Measurements from ENCODE around the gene ANXA5.
A peak's percentile ranks its signal among the peaks of the same experiment; 100 is the strongest.
"Not testable (repeated sequence)": the region's sequence is repeated elsewhere in the genome, so short reads cannot be mapped to it uniquely, and the experiment has no call there.

The ANXA5 gene

DNA sequence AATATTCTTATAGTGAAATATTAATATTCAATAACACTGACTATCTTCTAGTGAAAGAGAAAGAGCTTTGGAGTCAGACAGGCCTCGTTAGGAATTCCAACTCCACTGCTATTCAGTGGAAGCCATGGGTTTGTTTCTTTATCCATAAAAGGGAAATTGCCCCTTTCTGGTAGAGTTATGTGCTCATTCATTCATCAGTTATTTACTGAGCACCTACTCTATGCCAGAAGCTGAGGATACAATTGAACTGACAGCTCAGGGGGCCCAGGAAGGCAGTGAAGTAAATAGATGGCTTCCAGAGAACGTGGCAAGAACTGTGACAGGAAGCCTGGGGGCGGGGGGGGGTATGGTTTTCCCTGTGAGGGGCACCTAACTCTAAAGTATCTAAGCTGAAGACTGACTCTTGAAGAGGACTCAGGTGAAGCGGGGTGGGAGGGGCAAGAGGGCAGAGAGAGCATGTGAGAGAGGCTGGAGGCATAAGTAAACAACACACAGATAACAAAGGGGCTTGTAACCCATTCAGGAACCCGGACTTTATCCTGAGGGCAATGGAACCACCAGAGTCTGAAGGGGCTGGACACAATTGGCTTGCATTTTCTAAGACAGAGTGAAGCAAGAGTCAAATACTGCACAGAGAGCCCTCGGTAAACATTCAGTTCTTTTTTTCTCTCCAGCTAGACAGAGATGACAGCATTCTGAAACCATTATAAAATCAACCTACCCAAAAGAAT, 20.3 kb downstream of the ANXA5 start:
- no peak for DNase-seq

DNA sequence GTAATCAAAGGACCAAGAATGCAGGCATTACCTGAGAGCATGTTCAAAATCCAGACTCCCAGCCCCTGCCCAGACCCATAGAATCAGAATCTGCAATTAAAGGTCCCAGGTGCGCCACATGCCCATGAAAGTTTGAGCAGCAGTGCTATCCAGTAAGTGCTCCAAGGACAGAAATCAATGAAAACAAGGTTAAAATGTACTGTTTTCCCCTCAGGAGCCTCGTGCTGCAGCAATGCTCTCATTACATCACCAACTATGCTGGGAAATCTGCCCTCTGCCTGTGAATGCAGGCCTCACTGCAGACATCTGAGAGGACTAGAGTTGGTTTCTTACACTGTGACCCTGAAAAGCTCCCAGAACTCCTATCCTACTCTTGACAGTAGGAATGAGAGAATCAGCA, 21.1 kb downstream of the ANXA5 start:
- DNase-seq: no peak

DNA sequence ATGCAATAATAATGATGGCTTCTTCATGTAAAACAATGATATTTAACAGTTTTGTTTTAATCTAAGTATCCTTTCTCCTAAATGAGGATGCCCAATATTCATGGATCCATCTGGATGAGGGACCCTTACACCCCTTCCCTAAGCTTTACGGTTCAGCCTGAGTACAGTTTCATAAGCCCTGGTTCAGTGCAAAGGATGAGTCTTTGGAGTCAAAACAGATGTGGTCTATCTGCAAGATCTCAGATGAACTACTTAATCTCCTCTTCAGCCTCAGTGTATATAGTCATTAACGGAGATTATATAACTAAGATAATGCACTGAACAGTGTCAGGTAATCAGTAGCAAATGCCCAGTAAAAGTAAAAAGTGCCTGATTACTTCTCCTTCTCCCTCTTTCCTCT, 22.1 kb downstream of the ANXA5 start:
- no peak for DNase-seq

DNA sequence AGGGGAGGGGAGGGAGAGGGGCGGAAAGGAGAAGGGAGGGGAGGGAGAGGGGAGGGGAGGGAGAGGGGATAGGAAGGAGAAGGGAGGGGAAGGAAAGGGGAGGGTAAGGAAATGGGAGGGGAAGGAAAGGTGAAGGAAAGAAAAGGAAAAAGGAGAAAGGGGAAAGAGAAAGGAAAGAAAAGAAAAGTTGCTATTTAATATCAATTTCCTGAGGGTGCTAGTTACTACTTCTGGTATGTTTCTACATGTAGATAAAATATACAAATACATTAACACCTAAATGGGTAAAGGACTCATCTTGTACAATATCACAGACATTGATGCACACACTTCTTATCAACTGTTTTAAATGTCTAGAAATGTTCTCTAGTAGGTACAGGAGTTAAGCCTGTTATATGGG, 22.6 kb downstream of the ANXA5 start:
- no peak for DNase-seq

DNA sequence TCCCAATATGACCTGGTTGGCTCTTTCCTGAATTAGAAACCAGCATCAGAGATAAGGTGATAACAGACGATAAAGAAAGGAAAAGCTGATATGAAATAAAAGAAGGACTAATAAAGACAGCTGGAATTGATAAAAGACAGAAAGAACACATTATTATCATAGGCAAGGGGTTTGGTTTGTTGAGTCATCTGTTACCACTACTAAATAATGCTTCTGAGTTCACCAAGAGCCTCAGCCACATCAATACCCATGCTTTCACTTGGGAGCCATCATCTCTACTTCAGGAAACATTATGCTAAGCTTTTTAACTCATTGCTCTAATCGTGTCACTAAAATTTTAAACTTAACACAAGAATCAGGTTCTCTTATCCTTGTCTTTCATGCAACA, 27.6 kb downstream of the ANXA5 start:
- no peak for DNase-seq

DNA sequence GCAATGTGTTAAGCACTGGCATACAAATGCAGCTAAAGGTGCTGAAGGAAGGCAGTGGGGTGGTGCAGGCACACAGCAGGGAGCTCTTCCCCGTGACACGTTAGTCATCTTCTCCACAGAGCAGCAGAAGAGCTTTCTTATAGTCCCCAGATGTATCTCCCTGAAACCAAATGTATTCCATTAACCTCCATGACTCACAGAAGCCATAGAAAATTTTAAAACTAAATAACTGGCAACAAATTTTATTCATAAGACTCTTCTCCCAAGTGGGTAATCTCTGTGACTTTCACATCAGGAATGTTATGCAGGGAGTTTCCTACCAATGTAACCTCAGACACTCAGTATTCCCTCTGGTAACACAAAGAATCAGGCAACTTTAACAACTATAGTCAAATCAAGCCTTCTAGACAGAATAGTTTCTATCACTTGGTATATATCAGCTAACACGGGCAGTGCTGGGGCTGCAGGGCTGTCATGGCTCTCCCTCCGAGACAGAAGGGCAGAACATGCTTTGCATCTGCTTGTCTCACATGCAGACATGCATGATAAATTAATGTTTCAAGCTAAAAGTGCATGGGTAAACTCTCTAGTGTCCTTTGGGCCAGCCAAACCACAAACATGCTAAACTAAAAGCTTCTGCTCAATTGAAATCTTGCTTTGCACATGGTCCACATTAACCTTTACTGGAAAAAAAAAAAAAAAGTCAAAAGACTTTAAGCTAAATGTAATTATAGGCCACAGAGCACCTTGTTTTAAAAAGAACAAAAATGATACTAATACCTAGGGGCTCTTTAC, 28.2 kb downstream of the ANXA5 start:
- DNase-seq: no peak

DNA sequence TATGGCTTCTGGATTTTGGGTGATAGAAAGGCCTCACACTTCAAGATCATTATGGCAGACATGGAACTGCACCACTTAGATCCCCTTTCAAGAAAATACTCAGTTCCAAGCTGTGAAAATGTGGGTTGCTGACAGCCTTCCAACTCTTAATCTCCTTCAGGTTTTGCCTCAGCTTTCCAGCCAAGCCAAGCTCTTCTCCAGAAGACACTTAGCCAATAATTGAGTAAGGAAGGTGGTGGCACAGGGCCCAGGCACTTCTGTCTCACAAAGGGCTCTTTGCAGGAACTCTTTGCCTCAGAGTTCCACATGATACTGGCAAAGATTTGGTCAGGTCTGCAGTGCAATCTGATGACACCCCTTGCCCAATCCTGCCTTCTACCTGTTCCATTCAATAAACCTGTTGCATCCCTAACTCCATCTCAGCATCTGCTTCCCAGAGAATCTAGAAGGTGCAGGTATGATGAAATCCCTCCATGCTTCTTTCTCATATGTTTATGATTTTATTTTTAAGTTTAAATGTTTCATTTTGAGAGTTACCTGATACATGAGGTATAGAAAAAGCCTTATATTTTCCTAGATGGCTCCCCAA, 30.6 kb downstream of the ANXA5 start:
- no peak for DNase-seq

DNA sequence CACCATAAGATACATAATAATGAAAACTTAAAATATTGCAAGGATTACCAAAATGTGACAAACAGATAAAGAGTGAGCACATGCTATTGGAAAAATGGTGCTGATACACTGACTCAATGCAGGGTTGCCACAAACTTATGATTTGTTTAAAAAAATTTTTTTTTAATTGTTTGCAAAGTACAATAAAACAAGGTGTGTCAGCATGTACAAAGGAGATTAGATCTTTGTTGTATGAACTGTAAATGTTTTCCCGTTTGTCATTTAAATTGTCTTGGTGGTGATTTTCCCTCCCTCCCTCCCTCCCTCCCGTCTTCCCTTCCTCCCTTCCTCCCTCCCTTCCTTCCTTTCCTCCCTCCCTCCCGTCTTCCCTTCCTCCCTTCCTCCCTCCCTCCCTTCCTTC, 31.4 kb downstream of the ANXA5 start:
- DNase-seq: no peak

DNA sequence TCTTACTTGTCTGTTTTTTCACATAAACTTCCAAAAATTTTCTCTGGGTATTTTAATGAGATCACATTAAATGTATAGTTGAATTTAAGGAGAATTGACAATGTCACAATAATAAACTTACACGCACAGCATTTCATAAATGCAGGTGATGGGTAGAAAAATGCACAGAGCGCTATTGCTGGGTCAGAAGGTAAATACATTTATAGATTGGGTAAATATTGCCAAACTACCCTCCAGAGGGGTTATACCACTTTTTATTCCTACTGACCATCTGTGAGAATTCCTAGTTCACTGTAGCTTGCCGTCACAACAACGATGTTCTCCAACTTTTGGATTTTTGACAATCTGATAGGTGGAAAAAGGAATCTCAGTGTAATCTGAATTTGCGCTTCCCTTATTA, 34.6 kb downstream of the ANXA5 start:
- DNase-seq: no peak

DNA sequence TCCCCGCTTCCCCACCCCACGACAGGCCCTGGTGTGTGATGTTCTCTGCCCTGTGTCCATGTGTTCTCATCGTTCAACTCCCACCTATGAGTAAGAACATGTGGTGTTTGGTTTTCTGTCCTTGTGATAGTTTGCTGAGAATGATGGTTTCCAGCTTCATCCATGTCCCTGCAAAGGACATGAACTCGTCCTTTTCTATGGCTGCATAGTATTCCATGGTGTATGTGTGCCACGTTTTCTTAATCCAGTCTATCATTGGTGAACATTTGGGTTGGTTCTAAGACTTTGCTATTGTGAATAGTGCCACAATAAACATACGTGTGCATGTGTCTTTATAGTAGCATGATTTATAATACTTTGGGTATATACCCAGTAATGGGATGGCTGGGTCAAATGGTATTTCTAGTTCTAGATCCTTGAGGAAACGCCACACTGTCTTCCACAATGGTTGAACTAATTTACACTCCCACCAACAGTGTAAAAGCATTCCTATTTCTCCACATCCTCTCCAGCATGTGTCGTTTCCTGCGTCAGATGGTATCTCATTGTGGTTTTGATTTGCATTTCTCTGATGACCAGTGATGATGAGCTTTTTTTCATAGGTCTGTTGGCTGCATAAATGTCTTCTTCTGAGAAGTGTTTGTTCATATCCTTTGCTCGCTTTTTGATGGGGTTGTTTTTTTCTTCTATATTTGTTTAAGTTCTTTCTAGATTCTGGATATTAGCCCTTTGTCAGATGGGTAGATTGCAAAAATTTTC, 36.4 kb downstream of the ANXA5 start:
- not testable (repeated sequence) for DNase-seq

DNA sequence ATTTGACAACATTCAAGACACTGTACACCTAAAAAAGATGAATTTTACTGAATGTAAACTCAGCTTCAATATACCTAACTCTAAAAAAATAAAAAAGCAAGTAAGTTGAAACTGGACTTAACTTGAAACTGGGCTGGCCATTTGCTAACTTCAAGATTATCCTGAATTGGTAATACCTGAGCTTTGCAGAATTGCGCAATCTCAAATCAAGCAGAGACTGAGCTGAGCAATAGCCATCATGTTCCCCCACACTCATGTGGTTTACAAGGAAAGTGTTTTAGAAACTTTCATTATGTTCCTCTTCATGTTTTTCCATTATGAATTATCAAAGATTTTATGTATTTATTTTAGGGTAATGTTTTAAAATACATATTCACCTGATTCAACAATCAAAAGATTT, 38.7 kb downstream of the ANXA5 start:
- DNase-seq: no peak

DNA sequence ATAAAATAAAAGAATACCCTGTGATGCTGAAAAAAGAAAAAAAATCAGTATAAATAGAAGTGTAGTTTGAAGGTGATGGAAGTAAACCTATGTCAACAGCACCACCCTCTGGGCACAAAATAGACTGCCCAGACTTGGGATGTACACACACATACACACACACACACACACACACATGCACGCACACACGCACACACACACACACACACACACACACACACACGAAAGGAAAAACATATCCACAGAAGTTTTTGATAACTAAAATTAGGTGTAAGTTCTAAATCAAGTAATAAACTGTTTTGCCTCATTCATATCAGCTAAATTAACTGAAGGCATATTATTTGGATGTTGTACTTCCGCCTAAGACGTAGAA, 40.5 kb downstream of the ANXA5 start:
- peak in 1 of 2 experiments; percentile 2 for DNase-seq

DNA sequence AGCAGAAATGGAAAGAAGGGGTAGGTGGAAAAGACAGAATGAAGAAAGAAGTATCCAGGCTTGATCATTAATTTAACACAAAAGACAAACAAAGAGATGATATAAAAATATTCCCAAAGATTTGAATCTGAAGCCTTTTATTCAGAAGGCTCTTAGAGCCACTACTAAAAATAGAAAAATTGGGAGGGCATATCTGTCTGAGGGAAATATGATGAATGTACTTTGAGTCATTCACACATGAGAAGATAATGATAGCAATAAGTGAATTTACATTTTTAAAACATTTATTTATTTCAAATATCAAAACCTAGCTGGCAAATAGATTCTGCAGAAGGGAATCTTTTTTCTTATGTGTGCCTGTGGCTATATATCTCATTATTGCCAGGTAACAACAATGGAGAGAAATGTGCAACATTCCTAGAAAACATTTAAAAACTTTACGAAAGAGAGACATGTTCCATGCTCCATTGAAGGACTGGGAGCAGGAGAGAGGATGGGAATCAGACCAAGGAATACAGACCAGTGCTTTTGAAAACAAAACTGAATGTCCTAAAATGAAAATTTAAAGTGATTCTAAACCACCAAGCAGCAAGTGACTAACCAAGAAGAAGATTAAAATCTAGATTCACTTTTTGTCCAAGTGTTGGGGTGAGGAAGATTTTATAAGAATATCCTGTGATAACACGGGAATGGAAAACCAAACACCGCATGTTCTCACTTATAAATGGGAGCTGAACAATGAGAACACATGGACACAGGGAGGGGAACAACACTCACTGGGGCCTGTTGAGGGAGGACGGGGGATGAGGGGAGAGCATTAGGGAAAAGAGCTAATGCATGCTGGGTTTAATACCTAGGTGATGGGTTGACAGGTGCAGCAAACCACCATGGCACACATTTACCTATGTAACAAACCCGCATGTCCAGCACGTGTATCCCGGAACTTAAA, 41.2 kb downstream of the ANXA5 start:
- DNase-seq: no peak

DNA sequence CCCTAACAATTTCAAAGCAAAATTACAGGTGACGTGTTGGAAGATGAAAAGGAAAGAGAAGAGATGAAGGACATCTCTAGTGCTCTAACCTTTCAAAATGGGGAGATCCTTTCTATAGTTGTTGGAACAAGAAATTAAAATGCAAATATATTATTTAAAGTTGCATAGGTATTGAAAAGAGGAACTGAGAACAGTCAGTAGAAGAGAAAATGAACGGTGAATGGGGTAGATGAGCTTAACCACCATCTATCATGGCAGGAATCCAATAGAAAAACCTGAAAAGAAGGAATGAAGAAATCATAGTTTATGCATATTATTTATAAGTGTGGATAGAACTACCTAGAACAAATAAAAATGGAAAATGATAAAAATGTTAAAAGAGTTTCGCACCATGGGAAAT, 42.0 kb downstream of the ANXA5 start:
- DNase-seq: no peak

DNA sequence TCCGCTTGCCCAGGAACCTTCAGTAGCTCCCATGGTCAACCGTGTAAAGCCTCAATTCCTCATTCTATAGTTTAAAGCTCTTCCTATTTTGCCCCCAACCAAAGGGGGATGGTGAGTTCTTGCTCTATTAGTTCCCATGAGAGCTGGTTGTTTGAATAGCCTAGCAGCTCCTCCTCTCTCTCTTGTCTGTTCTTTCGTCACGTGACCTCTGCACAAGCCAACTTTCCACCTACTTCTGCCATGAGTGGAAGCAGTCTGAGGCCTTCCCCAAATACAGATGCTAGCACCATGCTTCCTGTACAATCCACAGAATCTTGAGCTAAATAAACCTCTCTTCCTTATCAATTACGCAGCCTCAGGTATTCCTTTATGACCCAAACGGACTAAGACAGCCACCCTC, 42.8 kb downstream of the ANXA5 start:
- DNase-seq: no peak

DNA sequence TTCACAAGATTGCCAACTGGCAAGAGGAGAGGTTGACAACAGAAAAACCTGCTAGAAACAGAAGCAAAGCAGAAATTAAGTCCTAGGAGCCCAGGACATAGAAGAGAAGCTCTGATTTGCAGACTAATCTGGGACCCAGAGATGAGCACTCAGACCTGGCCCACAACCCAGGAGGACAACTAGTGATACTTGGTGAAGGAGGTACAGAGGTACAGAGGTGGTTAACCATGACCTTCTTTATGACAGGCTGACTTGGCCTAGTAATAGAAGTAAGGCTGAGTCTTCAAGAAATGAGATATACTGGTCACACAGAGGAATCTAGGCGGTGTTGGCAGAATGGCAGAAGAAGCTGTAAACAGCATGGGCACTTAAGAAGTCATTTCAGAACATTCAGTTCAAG, 43.6 kb downstream of the ANXA5 start:
- DNase-seq: no peak

DNA sequence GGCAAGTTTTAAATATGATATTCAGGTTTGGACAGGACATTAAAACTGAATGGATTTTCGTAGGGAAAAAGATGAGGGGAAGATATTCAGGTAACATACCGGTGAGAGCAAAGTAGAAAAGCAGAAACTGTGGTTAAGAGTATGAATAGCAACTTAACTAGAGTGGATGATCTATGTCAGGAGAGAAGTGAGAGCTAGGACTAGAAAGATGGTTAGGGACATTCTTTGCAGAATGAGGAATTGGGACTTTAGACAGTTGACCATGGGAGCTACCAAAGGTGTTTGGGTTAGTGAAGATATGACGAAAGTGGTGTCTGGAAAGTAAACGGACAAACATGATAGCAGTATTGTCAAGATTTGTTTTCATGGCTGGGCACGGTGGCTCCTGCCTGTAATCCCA, 45.2 kb downstream of the ANXA5 start:
- no peak for DNase-seq

DNA sequence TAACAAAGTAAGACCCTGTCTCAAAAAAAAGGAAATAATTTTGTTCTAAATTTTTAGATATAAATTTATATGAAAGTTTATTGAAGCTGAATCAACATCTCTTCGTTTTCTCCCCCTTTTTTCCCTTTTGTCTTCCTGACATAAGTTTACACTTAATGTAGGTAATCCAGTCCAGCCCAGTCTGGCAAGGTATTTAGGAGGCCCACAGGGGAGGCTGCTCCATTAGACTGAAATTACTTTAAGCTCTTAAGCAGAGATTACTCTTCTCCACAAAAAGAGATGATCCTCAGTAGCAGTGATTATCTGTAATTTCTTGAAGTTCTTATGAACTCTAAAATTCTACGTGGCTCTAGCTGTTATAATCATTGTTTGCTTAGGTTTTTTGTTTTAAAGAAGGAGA, 46.0 kb downstream of the ANXA5 start:
- DNase-seq: no peak

DNA sequence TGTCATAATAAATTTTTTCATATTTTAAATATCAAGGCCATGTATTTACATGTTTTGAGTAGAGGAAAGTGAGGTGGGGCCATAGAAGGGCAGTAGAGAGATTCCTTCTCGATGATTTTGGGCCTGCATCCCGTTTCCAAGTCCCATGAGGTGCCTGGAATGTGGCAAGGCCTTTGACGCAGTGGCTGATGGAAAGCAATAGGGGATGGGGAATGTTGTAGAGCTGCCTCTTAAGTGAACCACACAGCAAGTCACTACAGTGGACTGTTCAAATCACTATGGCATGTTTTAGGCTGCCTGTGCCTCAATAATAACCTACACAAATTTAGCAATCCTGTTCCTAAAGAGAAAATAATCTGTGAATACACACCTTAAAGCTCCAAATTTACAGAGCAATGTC, 48.3 kb downstream of the ANXA5 start:
- DNase-seq: no peak

DNA sequence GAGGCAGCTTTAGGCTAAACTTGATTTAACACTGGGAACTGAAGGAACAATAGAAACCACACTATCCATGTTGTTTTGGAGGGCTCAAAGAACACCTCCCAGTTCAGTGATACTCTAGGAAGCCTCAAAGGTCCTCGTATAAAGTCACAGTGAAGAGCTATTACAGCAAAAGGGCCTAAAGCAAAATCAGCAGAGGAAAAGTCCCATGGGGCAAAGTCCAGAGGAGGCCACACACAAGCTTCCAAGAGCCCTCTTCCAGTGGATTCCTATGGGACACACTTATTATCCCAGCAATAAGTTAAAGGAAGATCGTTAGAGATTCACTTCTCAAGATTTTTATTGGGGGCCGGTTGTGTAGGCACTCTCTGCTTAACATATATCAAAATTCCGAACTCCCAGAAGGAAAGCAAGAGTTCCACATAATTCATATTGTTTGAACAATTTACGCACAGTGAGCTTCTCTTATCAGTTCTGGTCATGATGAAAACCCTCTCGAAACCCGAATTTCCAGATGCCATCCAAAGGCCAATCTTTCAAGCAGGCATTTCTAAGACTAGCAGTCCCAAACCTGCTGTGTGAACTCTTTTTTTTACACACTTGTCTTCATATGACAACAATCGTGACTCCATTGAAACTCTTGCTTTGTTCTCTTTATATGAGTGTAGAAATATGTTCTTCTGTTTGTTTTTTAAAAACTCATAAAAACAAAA, 53.7 kb downstream of the ANXA5 start:
- no peak for DNase-seq

DNA sequence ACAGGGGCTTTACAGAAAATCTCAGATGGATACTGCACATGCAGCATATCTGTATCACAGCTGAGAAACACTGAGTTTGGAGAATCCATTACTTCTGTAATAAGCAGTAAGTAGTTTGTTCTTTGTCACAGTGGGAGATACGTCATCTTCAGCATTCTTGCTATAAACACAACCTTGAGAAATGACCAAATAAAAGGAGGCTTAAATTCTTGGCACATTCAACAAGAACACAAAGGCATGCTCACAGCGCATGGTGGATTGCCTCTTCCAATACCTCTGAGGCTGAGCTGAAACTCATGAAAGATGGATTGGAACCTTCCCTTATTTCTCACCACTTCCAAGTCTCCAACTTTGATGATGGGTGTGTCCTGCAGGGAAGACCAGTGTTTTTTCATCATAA, 54.5 kb downstream of the ANXA5 start:
- DNase-seq: no peak

DNA sequence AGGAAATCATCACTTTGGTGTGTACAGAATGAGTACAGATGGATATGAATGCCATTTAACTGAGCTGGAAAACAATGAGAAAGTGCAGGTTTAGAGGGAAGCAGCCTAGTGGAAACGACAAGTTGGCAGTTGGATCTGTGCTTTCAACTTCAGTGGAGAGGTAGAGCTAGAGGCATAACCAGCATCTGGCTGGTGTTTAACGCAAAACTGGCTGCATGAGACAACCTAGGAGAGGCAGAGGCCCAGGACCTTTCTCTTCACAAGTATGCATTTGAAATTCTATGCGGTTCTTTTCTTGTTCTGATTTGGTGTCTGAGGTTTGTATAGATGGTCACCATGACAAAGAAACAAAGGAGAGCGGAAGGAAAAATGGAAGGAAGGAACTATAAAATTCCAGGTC, 63.1 kb downstream of the ANXA5 start:
- DNase-seq: no peak

Measured in stimulated activated CD4-positive, alpha-beta T cell treated with anti-CD3 and anti-CD28 coated beads, Interleukin-4, amount 100 ng/mL, for 4 hours (primary cell).